Spleen (tissue), 7 donors: ENCODE measurements around the gene PANK4.

Experiments
- CTCF ChIP-seq, 11 experiments: fragments of 200-600 bp in 7 of 11; fragments of 450-650 bp in 4 of 11; sonication (generic) in 4 of 11; IDR thresholded peaks in 8 of 11; conservative IDR thresholded peaks in 3 of 11; 1 replicate in 7 of 11; 2 replicates in 4 of 11; pipeline versions ENCODE4 v1.4.0 to v1.8.0; 2016 to 2021; ENCODE audit warnings: antibody characterized with exemption in 11 of 11, inconsistent platforms in 4 of 11, mild to moderate bottlenecking in 1 of 11
- POLR2A ChIP-seq, 3 donors: fragments of 450-650 bp; IDR thresholded peaks; one replicate each; pipeline ENCODE4 v1.5.1; 2017; ENCODE audit warnings: antibody characterized with exemption in 3 of 3, mild to moderate bottlenecking in 1 of 3
- POLR2AphosphoS5 ChIP-seq, 3 donors: sonication (generic); formaldehyde crosslinking; IDR thresholded peaks; one replicate each; pipeline ENCODE4 v1.5.1; 2017; ENCODE audit warnings: antibody characterized with exemption in 3 of 3
- donor health status: DM: no; HTN: no; CAD: no; lungs with moderate emphysema.
- donor health status: DM: no; HTN: no; CAD: no.
- donor health status: DM: no; HTN: no; CAD: no.

GRCh38 chr1:2542246-2542915, 16.0 kb upstream of the PANK4 start:
- TF ChIP-seq CTCF (IDR thresholded peaks at IDR 0.05 in 8 of 11, conservative IDR thresholded peaks at IDR 0.05 in 3 of 11) (no peak), POLR2A (IDR thresholded peaks at IDR 0.05) (no peak), POLR2AphosphoS5 (IDR thresholded peaks at IDR 0.05) (no peak)
